ENCODE data around the gene CEP131. TPM values are rescaled to one million over a fixed set of nuclear protein-coding genes. Genes with fewer than 3 reads are reported as not detected.

Gene CEP131
- total RNA-seq, 4 donors from 2014 or later, result 6.0 to 8.8 (median 7.5) TPM

GRCh38 chr17:81258292-81258691, 35.5 kb upstream of the CEP131 start:
- in situ Hi-C loops (cut with MboI; ENCODE audit: low sequenced_read_pairs in 4 of 4), result loop anchor here in 2 of 4 donors (10.0 to 25.0 kb wide), 3 partner anchors 227 to 354 kb away; no protein-coding TSS in a partner anchor
- H3K4me1 ChIP-seq, result peaks cover 16 to 17% of the 10 kb centered on the region in 2 donors
- H3K4me3 ChIP-seq, result no peak overlapping the region
- H3K27ac ChIP-seq, result no peak overlapping the region
- intact Hi-C loops (cut with DNase I; ENCODE audit: low total_unique reads), result no loop called here
- H3K9me3 ChIP-seq, result no peaks in the 10 kb centered on the region
- peaks cover 0 to 22% of the 10 kb centered on the region in 2 donors for H3K36me3 ChIP-seq
- DNase-seq (no peak), ATAC-seq (no peak)
- no peaks in the 10 kb centered on the region for H3K27me3 ChIP-seq
- TF ChIP-seq CTCF (IDR thresholded peaks at IDR 0.05 in 4 of 5, conservative IDR thresholded peaks at IDR 0.05 in 1 of 5) (no peak), POLR2A (IDR thresholded peaks at IDR 0.05) (no peak)

GRCh38 chr17:81257533-81257932, 34.8 kb upstream of the CEP131 start:
- Histone ChIP-seq H3K27ac (no peak overlapping the region), H3K4me1 (peaks cover 17 to 19% of the 10 kb centered on the region in 2 donors), H3K9me3 (no peaks in the 10 kb centered on the region), H3K36me3 (peaks cover 0 to 22% of the 10 kb centered on the region in 2 donors), H3K4me3 (no peak overlapping the region), H3K27me3 (no peaks in the 10 kb centered on the region)
- in situ Hi-C loops (cut with MboI; ENCODE audit: low sequenced_read_pairs in 4 of 4), result loop anchor here in 2 of 4 donors (10.0 to 25.0 kb wide), 3 partner anchors 227 to 355 kb away; no protein-coding TSS in a partner anchor
- intact Hi-C loops (cut with DNase I; ENCODE audit: low total_unique reads), result no loop called here
- ATAC-seq (no peak), DNase-seq (no peak)
- TF ChIP-seq CTCF (IDR thresholded peaks at IDR 0.05 in 4 of 5, conservative IDR thresholded peaks at IDR 0.05 in 1 of 5) (no peak), POLR2A (IDR thresholded peaks at IDR 0.05) (no peak)

- TF ChIP-seq POLR2A (IDR thresholded peaks at IDR 0.05), result no peak
- no peak for TF ChIP-seq CTCF (IDR thresholded peaks at IDR 0.05 in 4 of 5, conservative IDR thresholded peaks at IDR 0.05 in 1 of 5)
- H3K27ac ChIP-seq, result no peak overlapping the region
- intact Hi-C loops (cut with DNase I; ENCODE audit: low total_unique reads), result no loop called here
- in situ Hi-C loops (cut with MboI; ENCODE audit: low sequenced_read_pairs in 4 of 4), result loop anchor here in 2 of 4 donors (10.0 to 25.0 kb wide), 3 partner anchors 228 to 356 kb away; no protein-coding TSS in a partner anchor
- H3K4me1 ChIP-seq, result peaks cover 17 to 19% of the 10 kb centered on the region in 2 donors
- DNase-seq, result no peak
- ATAC-seq, result no peak
- H3K27me3 ChIP-seq, result no peaks in the 10 kb centered on the region
- peaks cover 0 to 22% of the 10 kb centered on the region in 2 donors for H3K36me3 ChIP-seq
- no peak overlapping the region for H3K4me3 ChIP-seq
- no peaks in the 10 kb centered on the region for H3K9me3 ChIP-seq
Measured at GRCh38 chr17:81256616-81257015, 33.9 kb upstream of the CEP131 start.

GRCh38 chr17:81254955-81255717, 32.4 kb upstream of the CEP131 start:
- Histone ChIP-seq H3K9me3 (no peaks in the 10 kb centered on the region), H3K36me3 (peaks cover 0 to 20% of the 10 kb centered on the region in 2 donors), H3K4me3 (no peak overlapping the region), H3K27ac (peak overlapping the region; percentile 58 to 69 (median 64)), H3K27me3 (no peaks in the 10 kb centered on the region), H3K4me1 (peaks cover 17 to 19% of the 10 kb centered on the region in 2 donors)
- DNase-seq, result peak; percentile 91 to 94
- in situ Hi-C loops (cut with MboI; ENCODE audit: low sequenced_read_pairs in 4 of 4), result loop anchor here in 2 of 4 donors (10.0 to 25.0 kb wide), 3 partner anchors 230 to 357 kb away; no protein-coding TSS in a partner anchor
- peak; percentile 86 to 92 for ATAC-seq
- no peak for TF ChIP-seq POLR2A (IDR thresholded peaks at IDR 0.05)
- TF ChIP-seq CTCF (IDR thresholded peaks at IDR 0.05 in 4 of 5, conservative IDR thresholded peaks at IDR 0.05 in 1 of 5), result peak; percentile 23 to 65 (median 50)
- intact Hi-C loops (cut with DNase I; ENCODE audit: low total_unique reads), result loop anchor here (1.0 to 5.0 kb wide), 3 partner anchors 40 to 347 kb away; partner anchors contain the start of gene SLC38A10
